Thoracic aorta (tissue), 2 donors: Measurements from ENCODE around the gene CCNL2. TPM values are rescaled to one million over a fixed set of nuclear protein-coding genes. Genes with fewer than 3 reads are reported as not detected.

Source experiments
- ATAC-seq: fragments of 150-250 bp; one replicate; pipeline ENCODE4 v1.8.0; 2017; ENCODE audit warnings: low read depth; ENCODE audit not compliant: insufficient number of reproducible peaks, low FRiP score
- DNase-seq: peaks from one replicate; pipeline ENCODE4 v3.0.0-alpha.2; 2020; ENCODE audit warnings: low spot score
- H3K27ac ChIP-seq, 2 donors: fragments of 200-600 bp; sonication (generic); 1 replicate in 1 of 2; 2 replicates in 1 of 2; pipeline ENCODE4 v1.5.1; 2016; ENCODE audit warnings: mild to moderate bottlenecking in 2 of 2, moderate library complexity in 2 of 2
- H3K27me3 ChIP-seq: fragments of 200-600 bp; sonication (generic); replicated peaks from 2 replicates; pipeline ENCODE4 v1.6.0; 2016; ENCODE audit warnings: mild to moderate bottlenecking; ENCODE audit not compliant: insufficient read depth
- H3K36me3 ChIP-seq: fragments of 200-600 bp; sonication (generic); one replicate; pipeline ENCODE4 v1.5.1; 2016
- H3K4me1 ChIP-seq, 2 donors: fragments of 200-600 bp; sonication (generic); 1 replicate in 1 of 2; 2 replicates in 1 of 2; pipeline versions ENCODE4 v1.5.1 to v1.6.0; 2016; ENCODE audit warnings: low read depth in 2 of 2, mild to moderate bottlenecking in 1 of 2; ENCODE audit not compliant: control insufficient read depth in 1 of 2
- H3K4me3 ChIP-seq: fragments of 200-600 bp; sonication (generic); 2 replicates; pipeline ENCODE4 v1.5.1; 2016; ENCODE audit warnings: mild to moderate bottlenecking
- H3K9me3 ChIP-seq: fragments of 200-600 bp; sonication (generic); 2 replicates; pipeline ENCODE4 v1.5.1; 2016
- CTCF ChIP-seq: fragments of 200-600 bp; sonication (generic); IDR thresholded peaks from one replicate; pipeline ENCODE4 v1.5.1; 2019; ENCODE audit warnings: antibody characterized with exemption
- total RNA-seq, 2 donors: library from RNA; depleted of rRNA; stranded (reverse); fragments of >200 nt; gene quantifications; one replicate each; pipeline versions ENCODE4 v1.1.0 to v1.2.3, GENCODE V29; 2016

The CCNL2 gene
- total RNA-seq, 2 donors from 2014 or later = 214 to 313 TPM

GRCh38 chr1:1427106-1427819 lies 28.1 kb upstream of the CCNL2 start:
- no peak for TF ChIP-seq CTCF
- H3K27ac ChIP-seq = no peak overlapping the region
- H3K4me1 ChIP-seq = peaks cover 5 to 26% of the 10 kb centered on the region in 2 donors
- H3K4me3 ChIP-seq = peak overlapping the region; percentile 54
- no peaks in the 10 kb centered on the region for H3K9me3 ChIP-seq
- no peaks in the 10 kb centered on the region for H3K27me3 ChIP-seq
- no peak for DNase-seq
- ATAC-seq = no peak
- H3K36me3 ChIP-seq = no peaks in the 10 kb centered on the region

GRCh38 chr1:1426496-1427105 lies 27.5 kb upstream of the CCNL2 start:
- no peak overlapping the region for H3K4me3 ChIP-seq
- H3K4me1 ChIP-seq = peaks cover 5 to 23% of the 10 kb centered on the region in 2 donors
- H3K36me3 ChIP-seq = no peaks in the 10 kb centered on the region
- no peak for DNase-seq
- no peaks in the 10 kb centered on the region for H3K27me3 ChIP-seq
- ATAC-seq = no peak
- no peaks in the 10 kb centered on the region for H3K9me3 ChIP-seq
- no peak overlapping the region for H3K27ac ChIP-seq
- no peak for TF ChIP-seq CTCF

- no peak overlapping the region for H3K4me3 ChIP-seq
- H3K9me3 ChIP-seq = no peaks in the 10 kb centered on the region
- H3K27ac ChIP-seq = no peak overlapping the region
- H3K4me1 ChIP-seq = peaks cover 5 to 17% of the 10 kb centered on the region in 2 donors
- TF ChIP-seq CTCF = no peak
- ATAC-seq (no peak), DNase-seq (no peak)
- no peaks in the 10 kb centered on the region for H3K36me3 ChIP-seq
- no peaks in the 10 kb centered on the region for H3K27me3 ChIP-seq
These were observed 26.8 kb upstream of the CCNL2 start for GRCh38 chr1:1425753-1426495.

GRCh38 chr1:1425426-1425752 lies 26.3 kb upstream of the CCNL2 start:
- H3K4me1 ChIP-seq = peaks cover 1 to 13% of the 10 kb centered on the region in 2 donors
- no peak for ATAC-seq

More at GRCh38 chr1:1425426-1425752, 26.3 kb upstream of the CCNL2 start:
- no peaks in the 10 kb centered on the region for H3K9me3 ChIP-seq
- TF ChIP-seq CTCF = no peak
- H3K27ac ChIP-seq = no peak overlapping the region
- no peak for DNase-seq
- no peaks in the 10 kb centered on the region for H3K36me3 ChIP-seq
- no peak overlapping the region for H3K4me3 ChIP-seq
- H3K27me3 ChIP-seq = no peaks in the 10 kb centered on the region
